Astrocyte (in vitro differentiated cells and primary cell): ENCODE measurements around the gene ZNF648.

ENCODE experiments used
- CTCF ChIP-seq: IDR thresholded peaks from 2 replicates; pipeline ENCODE4 v1.5.1; 2011; ENCODE audit warnings: low read depth, mild to moderate bottlenecking, inconsistent platforms, low read length, moderate library complexity; ENCODE audit not compliant: insufficient read depth
- EZH2 ChIP-seq: IDR thresholded peaks from 2 replicates; pipeline ENCODE4 v1.6.1; 2012; ENCODE audit warnings: mild to moderate bottlenecking, low read length, inconsistent platforms; ENCODE audit not compliant: insufficient read depth

GRCh38 chr1:182029002-182029378 is 32.5 kb downstream of the ZNF648 start:
- TF ChIP-seq CTCF (no peak), EZH2 (no peak)
